NCI-H187 (cell line): ENCODE data around the gene KATNB1.
"Not testable (repeated sequence)": the region's sequence is repeated elsewhere in the genome, so short reads cannot be mapped to it uniquely, and the experiment has no call there.

Source experiments
- DNase-seq, 2 experiments: peaks; one replicate each; lab custom pipeline; 2025; lab: John Stamatoyannopoulos, UW

KATNB1 gene

GRCh38 chr16:57745768-57746167 lies 10.2 kb downstream of the KATNB1 start:
- no peak for DNase-seq

DNA sequence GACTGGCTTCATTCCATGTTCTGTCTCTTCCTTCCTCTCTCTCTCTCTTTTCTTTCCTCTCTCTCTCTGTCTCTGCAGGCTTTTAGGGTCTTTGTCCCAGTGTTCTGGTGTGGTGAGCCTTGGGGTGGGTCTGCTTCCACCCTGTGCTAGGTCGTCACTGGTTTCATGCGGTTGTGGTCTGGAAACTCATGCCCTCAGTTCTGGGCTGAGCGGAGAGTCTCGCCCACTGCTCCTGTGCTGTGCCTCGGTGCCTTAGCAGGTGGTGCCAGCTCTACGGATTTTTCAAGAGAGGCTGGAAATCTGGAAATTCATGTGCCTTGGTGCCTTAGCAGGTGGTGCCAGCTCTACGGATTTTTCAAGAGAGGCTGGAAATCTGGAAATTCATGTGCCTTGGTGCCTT lies 10.7 kb downstream of the KATNB1 start:
- not testable (repeated sequence) for DNase-seq

DNA sequence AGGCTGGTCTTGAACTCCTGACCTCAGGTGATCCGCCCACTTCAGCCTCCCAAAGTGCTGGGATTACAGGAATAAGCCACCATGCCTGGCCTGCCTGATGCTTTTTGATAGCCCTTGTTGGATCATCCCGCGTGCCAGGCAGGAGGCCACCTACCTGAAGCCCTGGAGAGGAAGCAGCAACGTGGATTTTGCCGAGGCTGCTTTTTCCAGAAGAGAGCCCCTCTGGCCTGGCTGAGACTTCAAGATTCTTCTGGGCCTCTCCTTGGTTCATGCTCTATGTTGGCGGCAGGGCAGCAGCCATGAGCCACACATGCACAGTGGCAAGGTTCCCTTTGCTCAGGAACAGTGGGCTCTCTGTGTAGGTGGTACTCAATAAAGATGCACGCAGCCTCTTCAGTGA lies 11.5 kb downstream of the KATNB1 start:
- DNase-seq, result no peak

DNA sequence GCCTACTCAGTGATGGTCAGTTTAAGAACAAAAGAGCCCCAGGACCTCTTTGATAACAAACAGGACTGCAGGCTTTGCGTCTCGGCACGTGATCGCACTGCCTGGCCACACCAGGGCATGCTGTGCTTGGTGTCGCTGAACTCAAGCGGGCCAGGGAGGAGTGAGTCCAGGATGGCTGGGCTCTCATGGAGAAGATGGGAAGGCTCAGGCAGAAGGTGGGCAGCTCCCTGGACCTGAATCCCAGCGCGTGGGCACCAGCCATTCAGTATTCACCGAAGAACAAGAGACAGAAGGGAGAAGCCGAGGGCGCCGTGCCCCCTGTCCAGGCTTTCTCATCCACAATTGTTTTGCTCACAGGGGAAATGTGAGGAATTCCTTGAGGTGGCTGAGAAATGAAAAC lies 11.9 kb downstream of the KATNB1 start:
- no peak for DNase-seq

DNA sequence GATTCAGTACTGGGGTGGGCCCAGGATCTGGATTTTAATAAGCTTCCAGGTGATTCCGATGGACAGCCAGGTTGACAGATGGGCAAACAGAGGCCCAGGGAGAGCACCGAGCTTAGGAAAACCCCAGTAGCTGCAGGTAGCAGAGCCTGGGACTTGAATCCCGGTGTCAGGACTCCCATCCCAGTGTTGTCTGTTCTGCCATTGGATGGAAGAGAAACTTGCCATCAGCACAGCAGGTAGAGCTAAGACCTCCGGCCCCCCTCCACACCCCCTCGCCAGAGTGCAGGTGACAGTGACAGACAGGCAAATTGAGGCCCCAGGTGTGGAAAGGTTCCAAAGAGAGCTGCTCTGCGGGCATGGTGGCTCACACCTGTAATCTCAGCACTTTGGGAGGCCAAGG lies 12.4 kb downstream of the KATNB1 start:
- DNase-seq, result no peak

GRCh38 chr16:57748596-57748995 lies 13.0 kb downstream of the KATNB1 start:
- no peak for DNase-seq

- no peak for DNase-seq
Observed at GRCh38 chr16:57749101-57749692, 13.6 kb downstream of the KATNB1 start.

DNA sequence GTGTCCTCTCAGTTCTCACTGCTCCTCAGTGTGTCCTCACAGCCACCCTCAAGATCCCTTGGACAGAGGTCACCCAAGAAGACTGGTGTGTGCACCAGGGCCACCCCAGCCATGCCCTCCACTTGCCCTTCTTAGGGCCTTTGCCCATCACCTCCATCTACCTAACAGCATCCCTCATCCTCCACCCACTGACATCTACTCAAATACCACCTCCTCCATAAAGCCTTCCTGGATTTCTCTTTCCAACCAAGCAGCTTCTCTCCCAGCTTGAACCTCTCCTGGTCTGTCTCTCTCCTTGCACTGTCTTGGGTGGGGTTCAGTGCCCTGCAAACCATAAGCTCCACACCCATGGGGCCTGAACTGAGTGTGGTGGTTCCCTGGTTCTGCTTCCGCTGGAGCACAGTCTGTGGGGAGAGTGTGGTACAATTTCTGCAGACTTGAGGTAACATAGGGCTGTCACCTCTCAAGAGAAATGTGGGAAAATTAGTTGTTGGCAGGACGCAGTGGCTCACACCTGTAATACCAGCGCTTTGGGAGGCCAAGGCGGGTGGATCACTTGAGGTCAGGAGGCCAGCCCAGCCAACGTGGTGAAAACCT lies 14.4 kb downstream of the KATNB1 start:
- no peak for DNase-seq

GRCh38 chr16:57750796-57751538 lies 15.4 kb downstream of the KATNB1 start:
- DNase-seq, result no peak

DNA sequence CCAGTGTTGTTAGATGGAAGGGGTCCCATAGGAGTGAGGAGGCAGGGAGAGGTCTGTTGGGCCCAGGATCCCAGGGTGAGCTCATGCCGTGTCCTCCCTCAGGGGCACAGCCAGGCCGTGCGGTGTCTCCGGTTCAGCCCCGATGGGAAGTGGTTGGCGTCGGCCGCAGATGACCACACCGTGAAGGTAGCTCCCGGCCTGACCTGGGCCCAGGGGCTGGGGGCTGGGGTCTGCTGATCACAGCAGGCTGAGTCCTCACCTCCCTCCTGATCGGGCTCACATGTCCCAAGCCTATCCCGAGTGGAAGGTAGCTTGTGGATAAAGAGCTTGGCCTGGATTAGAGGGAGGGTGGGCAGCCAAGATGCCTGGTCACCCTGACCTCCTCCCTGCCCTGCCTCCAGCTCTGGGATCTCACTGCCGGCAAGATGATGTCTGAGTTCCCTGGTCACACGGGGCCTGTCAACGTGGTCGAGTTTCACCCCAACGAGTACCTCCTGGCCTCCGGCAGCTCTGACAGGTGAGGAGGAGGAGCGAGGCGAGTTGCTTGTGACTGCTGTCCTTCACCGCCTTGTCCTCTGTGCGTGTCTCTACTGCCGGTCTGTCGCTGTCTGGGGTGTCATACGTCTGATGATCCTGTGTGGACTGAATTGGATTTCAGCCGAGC lies 16.1 kb downstream of the KATNB1 start:
- DNase-seq, result no peak

DNA sequence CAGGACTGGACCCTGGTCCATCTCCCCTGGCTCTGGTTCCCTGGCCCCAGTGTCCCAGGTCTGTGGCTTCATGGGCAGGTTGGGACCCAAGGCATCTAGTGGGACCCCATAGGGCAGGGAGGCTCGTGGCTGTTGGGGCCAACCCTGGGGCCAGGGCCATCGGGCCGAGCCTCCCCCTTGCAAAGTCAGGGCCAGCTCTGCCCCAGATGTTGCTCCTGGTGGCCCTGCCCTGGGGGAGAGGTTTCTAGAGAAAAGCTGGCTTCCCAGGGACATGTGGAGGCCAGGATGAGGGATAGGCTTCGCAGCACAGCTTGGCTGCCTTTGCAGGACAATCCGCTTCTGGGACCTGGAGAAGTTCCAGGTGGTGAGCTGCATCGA lies 16.6 kb downstream of the KATNB1 start:
- no peak for DNase-seq

DNA sequence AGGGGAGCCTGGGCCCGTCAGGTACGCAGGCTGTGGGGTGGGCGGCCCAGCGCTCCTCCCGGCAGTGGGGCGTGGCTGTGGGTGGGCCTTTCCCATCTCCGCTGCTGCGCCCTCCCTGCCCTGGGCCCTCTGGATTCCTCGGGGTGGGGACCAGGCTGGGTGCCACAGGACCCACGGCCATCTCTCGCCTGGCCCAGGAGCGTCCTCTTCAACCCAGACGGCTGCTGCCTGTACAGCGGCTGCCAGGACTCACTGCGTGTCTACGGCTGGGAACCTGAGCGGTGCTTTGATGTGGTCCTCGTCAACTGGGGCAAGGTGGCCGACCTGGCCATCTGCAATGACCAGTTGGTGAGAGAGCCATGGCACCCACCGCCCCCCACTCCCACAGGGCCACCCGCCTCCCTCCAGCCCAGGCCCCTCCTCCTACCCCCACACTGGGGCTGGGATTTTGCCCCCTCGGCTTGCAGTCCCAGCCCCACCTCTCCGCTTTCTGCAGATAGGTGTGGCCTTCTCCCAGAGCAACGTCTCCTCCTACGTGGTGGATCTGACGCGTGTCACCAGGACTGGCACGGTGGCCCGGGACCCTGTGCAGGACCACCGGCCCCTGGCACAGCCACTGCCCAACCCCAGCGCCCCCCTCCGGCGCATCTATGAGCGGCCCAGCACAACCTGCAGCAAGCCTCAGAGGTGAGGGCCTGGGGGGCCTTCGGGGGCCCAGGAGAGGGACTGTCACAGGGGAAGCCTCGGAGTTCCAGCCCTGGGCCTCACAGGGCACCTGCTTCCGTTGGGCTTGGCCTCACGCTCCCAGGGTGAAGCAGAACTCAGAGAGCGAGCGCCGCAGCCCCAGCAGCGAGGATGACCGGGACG lies 17.2 kb downstream of the KATNB1 start:
- no peak for DNase-seq

DNA sequence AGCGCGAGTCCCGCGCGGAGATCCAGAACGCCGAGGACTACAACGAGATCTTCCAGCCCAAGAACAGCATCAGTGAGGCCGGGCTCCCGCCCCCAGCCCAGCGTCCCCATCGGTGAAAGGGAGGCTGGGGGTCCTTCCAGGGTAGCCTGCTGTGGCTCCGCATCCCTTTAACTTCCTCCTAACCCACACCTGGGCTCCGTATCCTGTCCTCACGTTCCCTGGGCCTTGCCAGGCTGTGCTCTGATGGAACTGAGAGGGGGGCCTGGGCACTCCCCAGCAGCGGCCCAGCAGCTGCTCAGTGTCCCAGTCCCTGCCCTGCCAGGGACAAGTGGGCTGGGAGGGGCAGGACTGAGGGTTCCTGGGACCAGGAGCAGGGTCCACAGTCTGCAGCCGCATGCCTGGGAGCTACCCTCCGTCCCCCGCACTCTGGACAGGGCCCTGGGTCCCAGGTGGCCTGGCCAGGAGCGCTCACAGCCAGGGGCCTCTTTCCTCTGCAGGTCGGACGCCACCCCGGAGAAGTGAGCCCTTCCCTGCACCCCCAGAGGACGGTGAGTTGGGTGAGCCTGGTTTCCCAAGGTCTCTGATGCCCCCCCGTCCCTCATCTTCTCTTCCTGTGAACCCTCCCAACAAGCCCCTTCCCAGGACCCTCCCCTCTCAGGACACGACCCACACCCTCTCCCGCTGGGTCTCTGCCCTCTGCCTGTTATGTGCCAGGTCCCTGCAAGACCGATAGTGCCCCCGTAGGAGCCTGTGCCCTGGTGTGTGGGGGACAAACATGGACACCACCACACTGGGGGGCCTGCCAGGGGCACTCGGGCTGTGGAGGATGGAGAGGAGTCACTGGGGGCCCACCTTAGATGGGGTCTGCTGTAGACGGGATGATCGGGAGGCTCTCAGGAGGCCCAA lies 18.1 kb downstream of the KATNB1 start:
- DNase-seq, result no peak

DNA sequence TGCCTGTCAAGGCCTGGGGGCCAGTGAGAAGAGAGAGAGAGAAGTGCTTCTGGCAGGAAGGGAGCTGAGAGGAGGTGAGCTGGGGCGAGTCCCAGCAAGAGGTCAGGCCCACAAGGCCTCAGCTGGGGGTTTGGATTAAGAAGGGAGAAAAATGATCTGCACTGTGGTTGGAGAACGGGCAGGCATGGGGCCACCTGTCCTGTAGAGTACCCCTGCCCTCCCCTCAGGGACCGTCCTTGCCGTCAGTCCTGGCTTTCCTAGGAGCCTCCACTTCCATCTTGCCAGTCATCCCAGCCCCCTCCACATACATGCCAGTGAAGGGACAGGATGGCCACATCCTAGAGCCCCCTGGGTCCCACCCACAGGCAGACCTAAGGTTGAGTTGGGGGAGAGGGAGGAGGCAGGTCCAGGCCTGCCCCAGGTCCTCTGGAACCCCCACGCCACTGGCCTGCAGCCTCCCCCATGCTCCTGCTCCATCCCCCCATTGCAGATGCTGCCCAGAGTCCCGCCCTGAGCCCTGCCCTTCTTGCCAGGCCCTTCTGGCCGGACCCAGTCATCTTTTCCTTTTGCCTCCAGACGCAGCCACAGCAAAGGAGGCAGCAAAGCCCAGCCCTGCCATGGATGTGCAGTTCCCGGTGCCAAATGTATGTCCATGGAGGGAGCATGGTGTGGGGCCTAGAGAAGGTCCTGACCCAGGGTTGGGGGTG lies 18.9 kb downstream of the KATNB1 start:
- no peak for DNase-seq

GRCh38 chr16:57755061-57755684 lies 19.6 kb downstream of the KATNB1 start:
- DNase-seq, result no peak

DNA sequence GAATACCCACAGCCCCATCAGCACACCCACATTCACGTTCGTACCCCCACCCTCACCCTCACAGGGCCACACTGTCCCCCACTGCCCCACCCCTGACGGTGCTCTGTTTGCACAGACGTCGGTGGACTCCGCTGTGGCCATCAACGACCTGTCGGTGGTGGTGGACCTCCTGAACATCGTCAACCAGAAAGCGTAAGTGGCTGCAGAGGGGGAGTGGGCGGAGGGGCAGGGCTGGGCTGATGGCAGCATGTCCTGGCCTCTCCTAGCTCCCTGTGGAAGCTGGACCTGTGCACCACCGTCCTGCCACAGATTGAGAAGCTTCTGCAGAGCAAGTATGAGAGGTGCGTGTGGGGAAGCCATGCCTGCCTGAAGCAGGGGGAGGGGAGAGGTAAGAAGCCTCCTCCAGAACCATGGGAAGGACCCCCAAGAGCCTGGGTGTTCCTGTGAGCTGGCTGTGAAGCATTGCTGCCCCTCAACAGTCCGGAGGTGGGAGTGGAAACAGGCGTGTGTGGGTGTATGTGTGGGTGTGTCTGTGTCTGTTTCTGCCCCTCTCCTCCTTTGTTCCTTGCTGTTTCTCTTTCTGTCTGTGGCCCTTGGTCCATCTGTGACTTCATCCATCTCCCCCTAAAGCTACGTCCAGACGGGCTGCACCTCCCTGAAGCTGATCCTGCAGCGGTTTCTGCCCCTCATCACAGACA lies 20.3 kb downstream of the KATNB1 start:
- DNase-seq, result no peak

- DNase-seq, result no peak
Observed at GRCh38 chr16:57756424-57757325, 21.1 kb downstream of the KATNB1 start.

DNA sequence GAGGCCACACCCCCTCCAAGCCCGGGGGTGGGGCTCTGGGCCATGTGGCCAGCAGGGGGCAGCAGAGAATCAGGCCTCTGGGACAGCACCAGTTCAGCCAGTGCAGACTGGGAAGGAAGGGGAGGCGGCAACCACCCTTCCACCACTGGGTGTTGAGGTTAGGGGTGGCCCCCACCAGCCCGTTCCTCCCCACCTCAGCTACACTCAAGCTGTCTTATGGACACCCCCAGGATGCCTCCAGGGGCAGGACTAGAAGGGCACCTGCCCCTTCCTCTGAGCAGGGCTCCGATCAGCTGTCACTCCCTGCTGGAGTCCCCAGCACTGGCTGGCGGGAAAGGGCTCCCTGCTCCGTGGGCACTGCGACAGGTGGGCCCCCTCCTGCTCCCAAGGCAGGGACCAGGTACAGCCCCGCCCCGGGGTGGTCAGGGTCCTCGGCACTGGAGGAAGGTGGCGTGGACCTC lies 21.8 kb downstream of the KATNB1 start:
- peak in 1 of 2 experiments; percentile 30 for DNase-seq
